GM12878 (cell line): Measurements from ENCODE around the gene MGRN1. TPM values are rescaled to one million over a fixed set of nuclear protein-coding genes. Genes with fewer than 3 reads are reported as not detected.

Experiments used
- ATAC-seq: fragments of 200-7000 bp; cut with Tn5 transposase; 3 replicates; pipeline ENCODE4 v1.9.1; 2020; ENCODE audit warnings: mild to moderate bottlenecking, moderate library complexity
- BruUV-seq: library from RNA; stranded (reverse); fragments of 400-500 nt; replicated peaks from 2 replicates; lab custom pipeline; 2021; lab: Mats Ljungman, UMichigan
- CTCF ChIA-PET: fragments of 300-600 bp; sonication (Branson Sonifier 250); formaldehyde crosslinking; extraction: SDS; loops from one replicate; lab custom pipeline; 2021; ENCODE audit warnings: inconsistent platforms; lab: Yijun Ruan, JAX
- POLR2A ChIA-PET: fragments of 350-600 bp; formaldehyde crosslinking; extraction: SDS; loops from one replicate; lab custom pipeline; 2021; ENCODE audit warnings: inconsistent platforms; lab: Charles Lee
- RAD21 ChIA-PET: fragments of 300-600 bp; sonication (Branson Sonifier 250); formaldehyde crosslinking; loops from one replicate; lab custom pipeline; 2023; ENCODE audit warnings: antibody characterized with exemption; ENCODE audit not compliant: unreplicated experiment; lab: Charles Lee
- SMC1A ChIA-PET: fragments of 300-600 bp; sonication (Branson Sonifier 250); formaldehyde crosslinking; loops from one replicate; lab custom pipeline; 2023; ENCODE audit not compliant: unreplicated experiment, uncharacterized antibody; lab: Charles Lee
- DNase-seq: peaks from one replicate; pipeline ENCODE4 v3.0.0-alpha.2; 2011; ENCODE audit warnings: low read depth, low spot score
- FAIRE-seq: peaks from 3 replicates; lab custom pipeline; 2011; peaks lifted over from hg19 to GRCh38; lab: Jason Lieb, UNC
- H2AFZ ChIP-seq: 2 replicates; pipeline ENCODE4 v1.6.0; 2011; ENCODE audit warnings: low read depth, low read length, control low read depth; ENCODE audit not compliant: control insufficient read depth
- H3K27ac ChIP-seq: 2 replicates; pipeline ENCODE4 v1.5.1; 2011; ENCODE audit warnings: control low read depth; ENCODE audit not compliant: control insufficient read depth, insufficient read depth
- H3K27me3 ChIP-seq, 2 experiments: replicated peaks in 1 of 2; 2 replicates each; pipeline versions ENCODE4 v1.6.0 to v1.6.1; 2011; ENCODE audit warnings: low read length in 1 of 2; ENCODE audit not compliant: control insufficient read depth in 2 of 2, insufficient read depth in 2 of 2
- H3K36me3 ChIP-seq, 2 experiments: 2 replicates each; pipeline ENCODE4 v1.5.1; 2011; ENCODE audit warnings: low read length in 1 of 2; ENCODE audit not compliant: control insufficient read depth in 2 of 2, insufficient read depth in 2 of 2
- H3K4me1 ChIP-seq: 2 replicates; pipeline ENCODE4 v1.6.1; 2011; ENCODE audit warnings: mild to moderate bottlenecking, low read length, moderate library complexity, mixed read lengths; ENCODE audit not compliant: control insufficient read depth, insufficient read depth
- H3K4me2 ChIP-seq: 2 replicates; pipeline ENCODE4 v1.6.0; 2011; ENCODE audit warnings: control low read depth; ENCODE audit not compliant: control insufficient read depth, insufficient read depth
- H3K4me3 ChIP-seq: fragments of 200-600 bp; sonication (generic); 2 replicates; pipeline ENCODE4 v1.5.1; 2016
- H3K79me2 ChIP-seq: 2 replicates; pipeline ENCODE4 v1.6.0; 2011; ENCODE audit warnings: low read length; ENCODE audit not compliant: control insufficient read depth, insufficient read depth
- H3K9ac ChIP-seq: 2 replicates; pipeline ENCODE4 v1.8.0; 2011; ENCODE audit warnings: low read length, control low read depth, mixed read lengths; ENCODE audit not compliant: control insufficient read depth, insufficient read depth
- H3K9me3 ChIP-seq: replicated peaks from 3 replicates; pipeline ENCODE4 v1.5.1; 2011; ENCODE audit warnings: mild to moderate bottlenecking, low read length; ENCODE audit not compliant: control insufficient read depth, insufficient read depth
- H4K20me1 ChIP-seq: 2 replicates; pipeline ENCODE4 v1.6.0; 2011; ENCODE audit not compliant: control insufficient read depth, insufficient read depth
- E2F8 ChIP-seq: fragments of 450-650 bp; IDR thresholded peaks from 2 replicates; pipeline ENCODE4 v1.6.1; 2018; ENCODE audit warnings: mild to moderate bottlenecking, low read depth, moderate library complexity; ENCODE audit not compliant: partially characterized antibody
- MEF2B ChIP-seq: fragments of 450-650 bp; IDR thresholded peaks from 2 replicates; pipeline ENCODE4 v1.6.1; 2018; ENCODE audit warnings: mild to moderate bottlenecking, moderate library complexity; ENCODE audit not compliant: partially characterized antibody, poor library complexity, severe bottlenecking
- RAD21 ChIP-seq: IDR thresholded peaks from 2 replicates; pipeline ENCODE4 v1.6.1; 2011; ENCODE audit warnings: mild to moderate bottlenecking, low read depth, low read length, moderate library complexity; ENCODE audit not compliant: insufficient read depth
- SP1 ChIP-seq: IDR thresholded peaks from one replicate; pipeline ENCODE4 v1.6.1; 2011; ENCODE audit warnings: low read depth, low read length
- WGBS: methylation state at CpG from one replicate; pipeline ENCODE4 v1.1.6; 2016; ENCODE audit warnings: low lambda C conversion rate; ENCODE audit not compliant: insufficient replicate concordance, insufficient coverage; ENCODE audit errors: missing lambda C conversion rate; 5-methylcytosine and 5-hydroxymethylcytosine counted together
- in situ Hi-C: fragments of 300-500 bp; cut with MboI; formaldehyde crosslinking; loops from 9 replicates; pipeline ENCODE4 v1.14.3; 2018; ENCODE audit warnings: mixed read lengths
- intact Hi-C: fragments of 100-400 bp; cut with micrococcal nuclease; formaldehyde crosslinking; loops from one replicate; pipeline ENCODE4 v1.14.2; 2022; ENCODE audit not compliant: unreplicated experiment
- polyA plus RNA-seq, 11 experiments: library from polyadenylated mRNA; depleted of rRNA in 4 of 11; unstranded in 6 of 11; stranded (reverse) in 5 of 11; fragments of >200 nt; fragmentation: Nextera tagmentation in 4 of 11; fragmentation: Illumina TruSeq in 1 of 11; extraction: Ambion mirVana in 4 of 11; extraction: Trizol in 1 of 11; gene quantifications; 1 replicate in 1 of 11; 2 replicates in 10 of 11; pipeline versions ENCODE4 v1.2.1 to v1.2.3, GENCODE V29; 2011 to 2016; ENCODE audit warnings: inconsistent platforms in 2 of 11, missing spikeins in 2 of 11, low read depth in 1 of 11
- total RNA-seq, 4 experiments: library from RNA; depleted of rRNA in 3 of 4; stranded (reverse); fragments of >200 nt in 3 of 4; fragmentation: Illumina TruSeq in 1 of 4; extraction: Trizol in 1 of 4; gene quantifications; 2 replicates each; pipeline versions ENCODE4 v1.2.1 to v1.2.3, GENCODE V29; 2013 to 2021

Gene MGRN1
- total and polyA plus RNA-seq, 10 of the 15 experiments (the other 5 are each of a cell fraction or from before 2014, with no cell fraction given), result 0.35 to 86.7 (median 14.6) TPM

GRCh38 chr16:4690946-4691665 lies 66.5 kb downstream of the MGRN1 start:
- Histone ChIP-seq H3K4me3 (no peak overlapping the region), H3K9ac (no peak overlapping the region), H3K4me2 (no peak overlapping the region), H3K79me2 (peaks cover 11% of the 10 kb centered on the region), H3K4me1 (peaks cover 12% of the 10 kb centered on the region), H2AFZ (no peak overlapping the region), H3K27ac (no peak overlapping the region), H3K9me3 (no peaks in the 10 kb centered on the region), H3K27me3 (no peaks in the 10 kb centered on the region)
- BruUV-seq, result no TSS peak
- ATAC-seq (no peak), DNase-seq (no peak), FAIRE-seq (no peak)
- WGBS, result 78% methylated on average over 19 of the region's 19 CpGs
- SMC1A ChIA-PET, result no interaction called here
- in situ Hi-C loops, result no loop called here
- RAD21 ChIA-PET, result no interaction called here
- CTCF ChIA-PET, result interaction anchor here (0.7 kb wide), 1 partner anchor 217 kb away, joined by 3 read pairs; no protein-coding TSS in a partner anchor
- TF ChIP-seq RAD21, result no peak
- no peak for TF ChIP-seq MEF2B
- no peak for TF ChIP-seq E2F8
- TF ChIP-seq SP1, result no peak
- TF ChIP-seq, all 136 proteins: peak for 0
- Histone ChIP-seq H4K20me1 (no peaks in the 10 kb centered on the region), H3K36me3 (peaks cover under 1 to 14% of the 10 kb centered on the region in 2 experiments; a peak in 3 of 4 replicates)
- POLR2A ChIA-PET, result no interaction called here
- intact Hi-C loops, result loop anchor here (5.0 kb wide), 1 partner anchor 266 kb away; the partner anchor contains the start of gene SEC14L5
